Calu3 (cell line): Measurements from ENCODE around the gene TRIM47. TPM values are rescaled to one million over a fixed set of nuclear protein-coding genes. Genes with fewer than 3 reads are reported as not detected.

ENCODE experiments used
- BruUV-seq: library from RNA; stranded (reverse); fragments of 400-500 nt; replicated peaks from 2 replicates; lab custom pipeline; 2021; lab: Mats Ljungman, UMichigan
- CTCF ChIA-PET: fragments of 300-600 bp; sonication (Branson Sonifier 250); formaldehyde crosslinking; loops from one replicate; lab custom pipeline; 2022; ENCODE audit warnings: antibody characterized with exemption; lab: Charles Lee
- DNase-seq: peaks from one replicate; pipeline ENCODE4 v3.0.0; 2022
- H3K27ac Mint-ChIP-seq: one replicate; pipeline ENCODE4 v1.8.0; 2022; ENCODE audit warnings: mixed read lengths; ENCODE audit not compliant: unreplicated experiment
- H3K27me3 Mint-ChIP-seq: one replicate; pipeline ENCODE4 v1.8.0; 2022; ENCODE audit warnings: mixed read lengths; ENCODE audit not compliant: unreplicated experiment
- H3K36me3 Mint-ChIP-seq: one replicate; pipeline ENCODE4 v1.8.0; 2022; ENCODE audit warnings: mild to moderate bottlenecking, moderate library complexity, mixed read lengths; ENCODE audit not compliant: insufficient read depth, unreplicated experiment
- H3K4me1 Mint-ChIP-seq: one replicate; pipeline ENCODE4 v1.8.0; 2022; ENCODE audit warnings: mild to moderate bottlenecking, low read depth, mixed read lengths; ENCODE audit not compliant: unreplicated experiment
- H3K4me3 Mint-ChIP-seq: one replicate; pipeline ENCODE4 v1.8.0; 2022; ENCODE audit warnings: mild to moderate bottlenecking, low read depth, moderate library complexity, mixed read lengths; ENCODE audit not compliant: unreplicated experiment
- H3K9me3 Mint-ChIP-seq: one replicate; pipeline ENCODE4 v1.8.0; 2022; ENCODE audit warnings: low read depth, mixed read lengths; ENCODE audit not compliant: unreplicated experiment
- intact Hi-C: fragments of 100-400 bp; cut with micrococcal nuclease; formaldehyde crosslinking; loops from one replicate; pipeline ENCODE4 v1.10.0; 2022; ENCODE audit not compliant: unreplicated experiment
- total RNA-seq: library from RNA; stranded (reverse); gene quantifications from 2 replicates; pipeline ENCODE4 v1.2.3, GENCODE V29; 2022
- TF ChIP-seq, protein P1 (sequence below): fragments of 200-600 bp; IDR thresholded peaks from one replicate; pipeline ENCODE4 v1.8.0; 2022; ENCODE audit warnings: antibody characterized with exemption; ENCODE audit not compliant: unreplicated experiment

Gene TRIM47
- total RNA-seq, 1 experiment from 2014 or later = 54.1 TPM

- no peak for DNase-seq
- BruUV-seq = no TSS peak
- Mint-ChIP-seq H3K27ac (no peak overlapping the region), H3K27me3 (no peaks in the 10 kb centered on the region), H3K4me3 (no peak overlapping the region), H3K36me3 (peaks cover 42% of the 10 kb centered on the region), H3K4me1 (peaks cover 12% of the 10 kb centered on the region), H3K9me3 (no peaks in the 10 kb centered on the region)
- TF ChIP-seq, protein P1, sequence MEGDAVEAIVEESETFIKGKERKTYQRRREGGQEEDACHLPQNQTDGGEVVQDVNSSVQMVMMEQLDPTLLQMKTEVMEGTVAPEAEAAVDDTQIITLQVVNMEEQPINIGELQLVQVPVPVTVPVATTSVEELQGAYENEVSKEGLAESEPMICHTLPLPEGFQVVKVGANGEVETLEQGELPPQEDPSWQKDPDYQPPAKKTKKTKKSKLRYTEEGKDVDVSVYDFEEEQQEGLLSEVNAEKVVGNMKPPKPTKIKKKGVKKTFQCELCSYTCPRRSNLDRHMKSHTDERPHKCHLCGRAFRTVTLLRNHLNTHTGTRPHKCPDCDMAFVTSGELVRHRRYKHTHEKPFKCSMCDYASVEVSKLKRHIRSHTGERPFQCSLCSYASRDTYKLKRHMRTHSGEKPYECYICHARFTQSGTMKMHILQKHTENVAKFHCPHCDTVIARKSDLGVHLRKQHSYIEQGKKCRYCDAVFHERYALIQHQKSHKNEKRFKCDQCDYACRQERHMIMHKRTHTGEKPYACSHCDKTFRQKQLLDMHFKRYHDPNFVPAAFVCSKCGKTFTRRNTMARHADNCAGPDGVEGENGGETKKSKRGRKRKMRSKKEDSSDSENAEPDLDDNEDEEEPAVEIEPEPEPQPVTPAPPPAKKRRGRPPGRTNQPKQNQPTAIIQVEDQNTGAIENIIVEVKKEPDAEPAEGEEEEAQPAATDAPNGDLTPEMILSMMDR = no peak
- intact Hi-C loops = no loop called here
- CTCF ChIA-PET = interaction anchor here (0.5 to 0.6 kb wide), 2 partner anchors 19 to 39 kb away, joined by 3 to 4 read pairs; partner anchors contain the start of gene WBP2
These were observed 15.8 kb upstream of the TRIM47 start for GRCh38 chr17:75894049-75894733.

- no peaks in the 10 kb centered on the region for H3K9me3 Mint-ChIP-seq
- no peak overlapping the region for H3K27ac Mint-ChIP-seq
- TF ChIP-seq, protein P1 = no peak
- no peaks in the 10 kb centered on the region for H3K27me3 Mint-ChIP-seq
- intact Hi-C loops = no loop called here
- CTCF ChIA-PET = interaction anchor here (0.5 to 0.6 kb wide), 2 partner anchors 18 to 38 kb away, joined by 3 to 4 read pairs; partner anchors contain the start of gene WBP2
- BruUV-seq = no TSS peak
- no peak for DNase-seq
- H3K4me3 Mint-ChIP-seq = no peak overlapping the region
- peaks cover 42% of the 10 kb centered on the region for H3K36me3 Mint-ChIP-seq
- peaks cover 12% of the 10 kb centered on the region for H3K4me1 Mint-ChIP-seq
These were observed 15.1 kb upstream of the TRIM47 start for GRCh38 chr17:75893305-75894048.

- BruUV-seq = no TSS peak
- intact Hi-C loops = no loop called here
- Mint-ChIP-seq H3K4me1 (peaks cover 12% of the 10 kb centered on the region), H3K27me3 (no peaks in the 10 kb centered on the region), H3K9me3 (no peaks in the 10 kb centered on the region), H3K36me3 (peaks cover 40% of the 10 kb centered on the region), H3K4me3 (no peak overlapping the region), H3K27ac (no peak overlapping the region)
- no peak for DNase-seq
- CTCF ChIA-PET = interaction anchor here (0.6 kb wide), 1 partner anchor 104 kb away, joined by 3 read pairs; no protein-coding TSS in a partner anchor
- TF ChIP-seq, protein P1 = no peak
These were observed 14.3 kb upstream of the TRIM47 start for GRCh38 chr17:75892556-75893224.
